HAP-1 (cell line): Measurements from ENCODE around the gene BNC2.

Experiments
- DNase-seq, 2 experiments: peaks; one replicate each; pipeline ENCODE4 v3.0.0-alpha.2; 2016 to 2020; ENCODE audit warnings: low spot score in 2 of 2
- H3K27me3 ChIP-seq: fragments of 250-450 bp; sonication (Bioruptor Pico); 2 replicates; pipeline ENCODE4 v1.5.1; 2020; ENCODE audit warnings: low read depth, mild to moderate bottlenecking, moderate library complexity
- H3K36me3 ChIP-seq: fragments of 250-450 bp; sonication (Bioruptor Pico); replicated peaks from 2 replicates; pipeline ENCODE4 v1.5.1; 2020; ENCODE audit warnings: mild to moderate bottlenecking
- H3K4me1 ChIP-seq: fragments of 250-450 bp; sonication (Bioruptor Pico); 2 replicates; pipeline ENCODE4 v1.5.1; 2020; ENCODE audit warnings: mild to moderate bottlenecking
- H3K4me3 ChIP-seq: fragments of 250-450 bp; sonication (Bioruptor Pico); 2 replicates; pipeline ENCODE4 v1.5.1; 2020; ENCODE audit warnings: mild to moderate bottlenecking, moderate library complexity
- H3K9me3 ChIP-seq: fragments of 250-450 bp; sonication (Bioruptor Pico); 2 replicates; pipeline ENCODE4 v1.5.1; 2020; ENCODE audit warnings: mild to moderate bottlenecking, moderate library complexity
- in situ Hi-C: fragments of 300-500 bp; cut with MboI; formaldehyde crosslinking; loops from 3 replicates; pipeline ENCODE4 v1.14.3; 2020; ENCODE audit warnings: low sequenced_read_pairs, inconsistent platforms, mixed read lengths

BNC2 gene

DNA sequence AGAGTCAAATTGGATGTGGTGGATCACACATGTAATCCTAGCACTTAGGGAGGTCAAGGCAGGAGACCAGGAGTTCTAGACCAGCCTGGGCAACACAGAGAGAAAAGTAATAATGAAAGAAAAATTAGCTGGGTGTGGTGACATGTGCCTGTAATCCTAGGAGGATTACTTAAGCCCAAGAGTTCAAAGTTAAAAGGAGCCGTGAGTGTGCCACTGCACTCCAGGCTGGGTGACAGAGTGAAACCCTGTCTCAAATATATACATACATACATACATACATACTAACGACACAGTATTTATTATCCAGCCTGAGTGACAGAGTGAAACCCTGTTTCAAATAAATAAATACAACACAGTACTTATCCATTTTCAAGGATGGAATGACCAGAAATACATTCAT is 180.3 kb downstream of the BNC2 start:
- no peaks in the 10 kb centered on the region for H3K36me3 ChIP-seq

GRCh38 chr9:16689351-16689938 is 181.0 kb downstream of the BNC2 start:
- H3K36me3 ChIP-seq, result no peaks in the 10 kb centered on the region
- no peaks in the 10 kb centered on the region for H3K9me3 ChIP-seq
- no peaks in the 10 kb centered on the region for H3K4me1 ChIP-seq
- in situ Hi-C loops, result no loop called here
- no peak overlapping the region for H3K4me3 ChIP-seq
- no peak for DNase-seq
- no peaks in the 10 kb centered on the region for H3K27me3 ChIP-seq

More for the DNA sequence above, 180.3 kb downstream of the BNC2 start:
- in situ Hi-C loops, result no loop called here
- Histone ChIP-seq H3K27me3 (no peaks in the 10 kb centered on the region), H3K9me3 (no peaks in the 10 kb centered on the region), H3K4me1 (no peaks in the 10 kb centered on the region), H3K4me3 (no peak overlapping the region)
- no peak for DNase-seq

DNA sequence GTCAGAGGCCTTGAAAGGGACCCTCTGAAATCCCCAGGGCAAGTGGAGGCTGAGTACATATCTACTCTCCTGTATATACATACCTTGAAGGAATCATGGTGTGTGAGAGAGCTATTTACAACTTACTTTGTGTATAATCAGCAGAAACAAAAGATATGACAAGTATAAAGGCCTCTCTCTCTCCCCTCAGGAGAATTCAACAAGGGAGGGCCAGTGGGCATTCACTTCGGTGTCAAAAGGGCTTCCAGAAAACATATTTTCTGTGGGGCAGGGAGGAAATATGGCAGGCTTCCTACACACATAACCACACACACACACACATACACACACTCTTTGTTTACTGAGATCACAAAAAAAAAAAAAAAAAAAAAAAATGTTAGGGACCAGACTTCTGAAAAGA is 181.7 kb downstream of the BNC2 start:
- no peak for DNase-seq
- in situ Hi-C loops, result no loop called here
- Histone ChIP-seq H3K36me3 (no peaks in the 10 kb centered on the region), H3K4me3 (no peak overlapping the region), H3K9me3 (no peaks in the 10 kb centered on the region), H3K27me3 (no peaks in the 10 kb centered on the region), H3K4me1 (no peaks in the 10 kb centered on the region)

- in situ Hi-C loops, result no loop called here
These were observed 182.6 kb downstream of the BNC2 start for GRCh38 chr9:16687678-16688369.

DNA sequence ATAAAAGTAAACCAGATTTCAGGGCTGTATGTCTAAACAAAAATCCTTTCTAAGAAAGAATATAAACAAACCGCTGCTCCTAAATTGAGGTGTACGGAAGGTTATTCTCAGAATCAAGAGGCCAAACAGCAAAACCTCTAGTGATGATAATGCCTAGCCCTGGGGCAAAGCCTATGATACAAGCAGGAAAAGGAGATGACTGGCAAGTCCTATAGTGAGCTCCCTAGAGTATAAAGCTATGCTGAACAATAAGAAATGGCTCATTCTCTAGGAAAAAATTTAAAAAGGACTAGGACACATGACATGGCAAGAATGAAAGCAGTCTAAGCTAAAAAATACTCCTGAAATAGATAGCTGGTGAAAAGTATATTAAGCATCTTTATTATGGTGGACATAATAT is 187.1 kb downstream of the BNC2 start:
- in situ Hi-C loops, result no loop called here
- Histone ChIP-seq H3K4me1 (no peaks in the 10 kb centered on the region; the same call in 1 of the 2 replicates), H3K4me3 (no peak overlapping the region), H3K36me3 (no peaks in the 10 kb centered on the region), H3K27me3 (no peaks in the 10 kb centered on the region), H3K9me3 (no peaks in the 10 kb centered on the region)
- no peak for DNase-seq

More at GRCh38 chr9:16687678-16688369, 182.6 kb downstream of the BNC2 start:
- H3K9me3 ChIP-seq, result no peaks in the 10 kb centered on the region
- no peaks in the 10 kb centered on the region; the same call in 1 of the 2 replicates for H3K4me1 ChIP-seq
- no peaks in the 10 kb centered on the region for H3K27me3 ChIP-seq
- DNase-seq, result no peak
- H3K36me3 ChIP-seq, result no peaks in the 10 kb centered on the region
- H3K4me3 ChIP-seq, result no peak overlapping the region

- no peak for DNase-seq
- H3K4me3 ChIP-seq, result no peak overlapping the region
These were observed 188.2 kb downstream of the BNC2 start for GRCh38 chr9:16682273-16682672.

GRCh38 chr9:16681652-16681987 is 188.8 kb downstream of the BNC2 start:
- Histone ChIP-seq H3K4me1 (no peaks in the 10 kb centered on the region; the same call in 1 of the 2 replicates), H3K36me3 (no peaks in the 10 kb centered on the region), H3K9me3 (no peaks in the 10 kb centered on the region), H3K27me3 (no peaks in the 10 kb centered on the region), H3K4me3 (no peak overlapping the region)
- no peak for DNase-seq
- in situ Hi-C loops, result no loop called here

More at GRCh38 chr9:16682273-16682672, 188.2 kb downstream of the BNC2 start:
- H3K4me1 ChIP-seq, result no peaks in the 10 kb centered on the region; the same call in 1 of the 2 replicates
- H3K27me3 ChIP-seq, result no peaks in the 10 kb centered on the region
- no peaks in the 10 kb centered on the region for H3K36me3 ChIP-seq
- in situ Hi-C loops, result no loop called here
- no peaks in the 10 kb centered on the region for H3K9me3 ChIP-seq

GRCh38 chr9:16680975-16681651 is 189.4 kb downstream of the BNC2 start:
- no peaks in the 10 kb centered on the region for H3K27me3 ChIP-seq
- no peaks in the 10 kb centered on the region for H3K36me3 ChIP-seq
- in situ Hi-C loops, result no loop called here
- no peaks in the 10 kb centered on the region for H3K9me3 ChIP-seq
- no peaks in the 10 kb centered on the region; the same call in 1 of the 2 replicates for H3K4me1 ChIP-seq
- H3K4me3 ChIP-seq, result no peak overlapping the region
- no peak for DNase-seq

DNA sequence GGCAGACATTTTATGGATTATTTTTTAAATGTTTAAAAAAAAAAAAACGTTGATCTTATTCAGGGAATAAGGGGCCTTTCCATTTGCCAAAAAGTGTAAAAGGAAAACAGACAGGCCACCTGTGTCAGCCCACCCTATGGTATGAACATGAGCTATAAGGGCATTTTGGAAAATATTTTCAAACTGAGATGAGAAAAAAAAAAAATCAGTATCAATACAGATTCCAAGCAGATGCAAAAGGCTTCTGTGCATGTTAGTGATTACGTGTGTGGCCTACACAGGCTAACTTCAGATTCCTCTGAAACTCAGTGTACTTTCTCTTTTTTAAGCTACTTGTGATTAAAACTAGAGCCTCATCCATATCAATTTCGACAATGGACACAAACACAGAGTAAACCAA is 189.9 kb downstream of the BNC2 start:
- H3K9me3 ChIP-seq, result no peaks in the 10 kb centered on the region
- no peaks in the 10 kb centered on the region for H3K27me3 ChIP-seq
- no peaks in the 10 kb centered on the region for H3K36me3 ChIP-seq
- no peaks in the 10 kb centered on the region; the same call in 1 of the 2 replicates for H3K4me1 ChIP-seq
- DNase-seq, result no peak
- H3K4me3 ChIP-seq, result no peak overlapping the region
- in situ Hi-C loops, result no loop called here

DNA sequence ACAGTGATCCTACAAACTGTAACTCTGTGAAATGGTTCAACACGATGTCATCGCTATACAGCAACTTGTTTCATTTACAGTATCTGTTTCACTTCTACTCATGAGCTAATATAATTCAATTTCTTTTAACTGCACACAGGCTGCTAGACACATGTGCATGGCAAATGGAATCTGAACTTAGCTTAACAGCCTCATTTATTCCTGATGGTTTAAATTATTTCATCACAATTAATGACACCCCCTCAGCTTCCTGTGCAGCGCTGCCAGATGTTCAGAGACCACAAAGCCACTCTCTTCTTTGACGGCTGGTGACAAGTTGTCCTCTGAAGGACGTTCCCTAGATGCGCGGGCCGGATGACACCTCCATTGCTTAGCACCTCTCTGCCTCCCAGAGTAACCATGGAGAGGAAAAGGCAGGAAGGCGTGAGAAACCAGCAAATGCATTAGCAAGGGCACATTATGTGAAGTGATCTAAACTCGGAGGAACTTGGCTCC is 191.1 kb downstream of the BNC2 start:
- in situ Hi-C loops, result no loop called here
- no peaks in the 10 kb centered on the region for H3K36me3 ChIP-seq
- no peak for DNase-seq
- no peaks in the 10 kb centered on the region for H3K9me3 ChIP-seq
- no peaks in the 10 kb centered on the region for H3K27me3 ChIP-seq
- H3K4me3 ChIP-seq, result no peak overlapping the region
- H3K4me1 ChIP-seq, result no peaks in the 10 kb centered on the region; the same call in 1 of the 2 replicates

- no peak for DNase-seq
- peaks cover 10% of the 10 kb centered on the region for H3K4me1 ChIP-seq
- no peak overlapping the region for H3K4me3 ChIP-seq
- no peaks in the 10 kb centered on the region for H3K36me3 ChIP-seq
- in situ Hi-C loops, result no loop called here
- no peaks in the 10 kb centered on the region for H3K27me3 ChIP-seq
- no peaks in the 10 kb centered on the region for H3K9me3 ChIP-seq
These were observed 194.0 kb downstream of the BNC2 start for GRCh38 chr9:16676519-16676918.

GRCh38 chr9:16675131-16675530 is 195.3 kb downstream of the BNC2 start:
- H3K4me3 ChIP-seq, result no peak overlapping the region
- no peaks in the 10 kb centered on the region for H3K27me3 ChIP-seq
- H3K4me1 ChIP-seq, result peaks cover 10% of the 10 kb centered on the region
- in situ Hi-C loops, result no loop called here
- no peaks in the 10 kb centered on the region for H3K36me3 ChIP-seq
- DNase-seq, result no peak
- no peaks in the 10 kb centered on the region for H3K9me3 ChIP-seq

GRCh38 chr9:16673171-16673570 is 197.3 kb downstream of the BNC2 start:
- H3K36me3 ChIP-seq, result no peaks in the 10 kb centered on the region
- no peaks in the 10 kb centered on the region for H3K27me3 ChIP-seq
- in situ Hi-C loops, result no loop called here
- H3K4me3 ChIP-seq, result no peak overlapping the region
- H3K4me1 ChIP-seq, result peaks cover 10% of the 10 kb centered on the region
- DNase-seq, result no peak
- no peaks in the 10 kb centered on the region for H3K9me3 ChIP-seq

- DNase-seq, result peak in 1 of 2 experiments; percentile 73
- no peaks in the 10 kb centered on the region for H3K36me3 ChIP-seq
- no peak overlapping the region for H3K4me3 ChIP-seq
- peaks cover 10% of the 10 kb centered on the region for H3K4me1 ChIP-seq
- in situ Hi-C loops, result no loop called here
- no peaks in the 10 kb centered on the region for H3K9me3 ChIP-seq
- no peaks in the 10 kb centered on the region for H3K27me3 ChIP-seq
These were observed 198.0 kb downstream of the BNC2 start for GRCh38 chr9:16672501-16672900.
